ENCODE data around the gene COPS7A.

COPS7A gene

DNA sequence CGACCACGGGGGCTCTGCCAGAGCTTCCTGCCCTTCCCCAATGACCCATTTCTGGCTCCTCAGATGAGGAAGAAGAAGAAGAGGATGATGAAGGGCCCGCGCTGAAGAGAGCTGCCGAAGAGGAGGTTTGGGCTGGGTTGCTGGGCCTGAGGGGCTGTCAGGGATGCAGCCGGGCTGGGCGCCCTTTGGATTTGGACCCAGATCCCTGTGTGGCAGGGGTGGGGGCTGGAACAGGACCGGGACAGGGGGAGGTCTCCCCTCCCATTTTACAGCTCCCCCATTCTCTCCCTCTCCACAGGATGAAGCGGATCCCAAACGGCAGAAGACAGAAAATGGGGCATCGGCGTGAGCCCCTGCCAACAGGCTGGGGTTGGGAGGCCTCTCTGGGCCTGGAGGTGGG, 46.2 kb downstream of the COPS7A start:
- no peak for DNase-seq (ENCODE audit: low spot score)

DNA sequence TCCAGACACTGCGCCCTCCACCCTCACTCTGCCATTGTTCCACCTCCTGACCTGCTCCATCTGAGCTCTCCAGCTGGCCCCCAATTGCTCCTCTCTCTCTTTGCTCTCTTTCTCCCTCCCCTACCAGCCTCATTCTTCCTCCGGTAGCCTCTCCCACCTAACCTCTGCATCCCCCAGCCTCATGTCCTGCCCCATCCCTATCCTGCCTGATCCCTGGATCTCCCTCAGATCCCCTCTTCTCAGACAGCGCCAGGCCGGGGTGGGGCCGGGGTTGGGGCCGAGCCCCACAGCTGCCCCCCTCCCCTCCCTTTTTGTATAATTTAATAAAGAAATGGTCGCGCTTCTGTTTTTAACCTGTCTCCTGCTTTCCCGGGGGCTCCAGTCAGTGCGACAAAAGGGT, 46.8 kb downstream of the COPS7A start:
- DNase-seq (ENCODE audit: low spot score): no peak

- no peak for DNase-seq (ENCODE audit: low spot score)
These were observed 47.2 kb downstream of the COPS7A start for GRCh38 chr12:6771091-6771495.

GRCh38 chr12:6771509-6772330, 47.9 kb downstream of the COPS7A start:
- DNase-seq (ENCODE audit: low spot score): no peak

DNA sequence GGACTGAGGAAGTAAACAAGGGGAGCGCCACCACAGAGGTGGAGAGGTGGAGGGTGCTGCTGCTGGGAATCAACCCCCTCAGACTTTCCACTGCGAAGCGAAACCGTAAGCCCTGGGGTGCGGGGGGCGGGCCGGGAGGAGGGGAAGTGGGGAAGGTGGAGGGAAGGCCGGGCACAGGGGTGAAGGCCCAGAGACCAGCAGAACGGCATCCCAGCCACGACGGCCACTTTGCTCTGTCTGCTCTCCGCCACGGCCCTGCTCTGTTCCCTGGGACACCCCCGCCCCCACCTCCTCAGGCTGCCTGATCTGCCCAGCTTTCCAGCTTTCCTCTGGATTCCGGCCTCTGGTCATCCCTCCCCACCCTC, 48.5 kb downstream of the COPS7A start, which contains the start of gene LAG3:
Gene LAG3 (plus strand): TSS at position 190 of the 365 bp plus-strand sequence. CDS start 333 bp downstream, outside the sequence.
- DNase-seq (ENCODE audit: low spot score): peak; percentile 25

GRCh38 chr12:6772726-6773589, 49.1 kb downstream of the COPS7A start:
- no peak for DNase-seq (ENCODE audit: low spot score)

DNA sequence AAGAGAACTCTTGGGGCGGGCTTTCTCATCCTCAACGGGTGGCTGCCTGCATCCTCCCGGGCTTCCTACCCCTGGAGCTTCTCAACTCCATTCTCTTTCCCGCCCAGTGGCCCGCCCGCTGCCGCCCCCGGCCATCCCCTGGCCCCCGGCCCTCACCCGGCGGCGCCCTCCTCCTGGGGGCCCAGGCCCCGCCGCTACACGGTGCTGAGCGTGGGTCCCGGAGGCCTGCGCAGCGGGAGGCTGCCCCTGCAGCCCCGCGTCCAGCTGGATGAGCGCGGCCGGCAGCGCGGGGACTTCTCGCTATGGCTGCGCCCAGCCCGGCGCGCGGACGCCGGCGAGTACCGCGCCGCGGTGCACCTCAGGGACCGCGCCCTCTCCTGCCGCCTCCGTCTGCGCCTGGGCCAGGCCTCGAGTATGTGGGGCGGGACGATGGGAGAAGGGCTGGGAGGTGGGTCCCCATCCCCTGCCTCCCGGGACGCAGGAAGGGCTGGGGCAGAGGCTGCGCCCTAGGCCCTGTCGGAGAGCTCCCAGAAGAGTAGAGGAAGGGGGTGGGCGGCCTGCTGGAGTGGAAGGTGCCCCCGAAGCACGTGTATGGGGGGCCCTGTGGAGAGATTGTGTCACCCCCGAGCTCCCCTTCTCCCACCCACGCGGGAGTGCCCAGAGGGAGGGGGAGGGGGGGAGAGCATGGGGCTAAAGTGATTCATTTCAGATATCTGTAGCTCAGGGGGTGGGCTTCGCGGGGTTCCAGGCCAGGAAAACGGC, 49.9 kb downstream of the COPS7A start:
- peak; percentile 25 for DNase-seq (ENCODE audit: low spot score)

DNA sequence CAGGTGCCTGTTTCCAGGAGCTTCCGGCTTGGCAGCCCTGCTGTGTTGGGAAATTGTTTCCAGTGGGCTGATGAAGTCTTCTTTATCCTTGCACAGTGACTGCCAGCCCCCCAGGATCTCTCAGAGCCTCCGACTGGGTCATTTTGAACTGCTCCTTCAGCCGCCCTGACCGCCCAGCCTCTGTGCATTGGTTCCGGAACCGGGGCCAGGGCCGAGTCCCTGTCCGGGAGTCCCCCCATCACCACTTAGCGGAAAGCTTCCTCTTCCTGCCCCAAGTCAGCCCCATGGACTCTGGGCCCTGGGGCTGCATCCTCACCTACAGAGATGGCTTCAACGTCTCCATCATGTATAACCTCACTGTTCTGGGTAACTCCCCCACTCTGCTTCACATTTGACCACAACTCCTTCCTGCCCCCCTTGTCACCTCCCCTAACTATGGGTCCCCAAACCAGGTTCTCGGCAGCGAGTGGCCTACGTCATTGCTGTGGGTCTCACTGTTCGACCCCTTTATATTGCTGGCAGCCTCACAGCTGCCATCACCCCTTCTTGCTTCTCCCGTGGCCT, 50.7 kb downstream of the COPS7A start:
- DNase-seq (ENCODE audit: low spot score): no peak

GRCh38 chr12:6775185-6776174, 51.6 kb downstream of the COPS7A start:
- DNase-seq (ENCODE audit: low spot score): no peak

DNA sequence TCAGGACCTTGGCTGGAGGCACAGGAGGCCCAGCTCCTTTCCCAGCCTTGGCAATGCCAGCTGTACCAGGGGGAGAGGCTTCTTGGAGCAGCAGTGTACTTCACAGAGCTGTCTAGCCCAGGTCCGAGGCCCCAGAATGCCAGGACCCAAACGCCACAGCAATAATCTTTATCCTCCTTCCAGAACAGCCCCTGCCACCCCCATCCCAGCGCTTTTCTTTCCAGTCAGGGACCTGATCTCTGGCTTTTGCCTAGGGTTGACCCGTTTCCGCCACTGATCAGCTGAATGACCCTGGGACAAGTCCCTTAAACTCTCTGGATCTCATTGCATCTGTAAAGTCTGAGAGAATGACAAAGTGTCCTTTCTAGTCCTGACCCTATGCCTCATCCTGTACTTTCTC, 53.5 kb downstream of the COPS7A start:
- DNase-seq (ENCODE audit: low spot score): no peak

DNA sequence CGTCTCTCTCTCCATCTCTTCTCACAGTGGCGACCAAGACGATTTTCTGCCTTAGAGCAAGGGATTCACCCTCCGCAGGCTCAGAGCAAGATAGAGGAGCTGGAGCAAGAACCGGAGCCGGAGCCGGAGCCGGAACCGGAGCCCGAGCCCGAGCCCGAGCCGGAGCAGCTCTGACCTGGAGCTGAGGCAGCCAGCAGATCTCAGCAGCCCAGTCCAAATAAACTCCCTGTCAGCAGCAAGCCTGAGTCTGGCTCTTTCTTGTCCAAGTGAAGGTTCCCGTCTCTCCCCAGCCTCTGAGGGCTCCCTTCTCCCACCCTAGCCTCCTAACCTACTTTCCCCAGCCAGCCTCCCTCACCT, 54.3 kb downstream of the COPS7A start:
- DNase-seq (ENCODE audit: low spot score): no peak

- DNase-seq (ENCODE audit: low spot score): peak; percentile 90
These were observed 55.0 kb downstream of the COPS7A start for GRCh38 chr12:6778574-6779550.

GRCh38 chr12:6779708-6780432, 56.0 kb downstream of the COPS7A start:
- no peak for DNase-seq (ENCODE audit: low spot score)

GRCh38 chr12:6780573-6780972, 56.7 kb downstream of the COPS7A start:
- no peak for DNase-seq (ENCODE audit: low spot score)

All from iPS-NIHi11 (cell line).